GM21447 (cell line): ENCODE data around the gene AMOTL1.

Source experiments
- ATAC-seq: cut with Tn5 transposase; IDR thresholded peaks from one replicate; pipeline ENCODE4 v1.9.1; 2021; ENCODE audit not compliant: unreplicated experiment

Gene AMOTL1

GRCh38 chr11:94766713-94767206 is 1.4 kb upstream of the AMOTL1 start:
- no peak for ATAC-seq

GRCh38 chr11:94767291-94767690 is 865 bp upstream of the AMOTL1 start:
- ATAC-seq: no peak

- peak; percentile 20 for ATAC-seq
These were observed 716 bp downstream of the AMOTL1 start for GRCh38 chr11:94768602-94769541.

GRCh38 chr11:94769880-94770279 is 1.7 kb downstream of the AMOTL1 start:
- ATAC-seq: no peak

- no peak for ATAC-seq
These were observed 2.5 kb downstream of the AMOTL1 start for GRCh38 chr11:94770563-94771120.

GRCh38 chr11:94771390-94771789 is 3.2 kb downstream of the AMOTL1 start:
- no peak for ATAC-seq

GRCh38 chr11:94771951-94772350 is 3.8 kb downstream of the AMOTL1 start:
- no peak for ATAC-seq

DNA sequence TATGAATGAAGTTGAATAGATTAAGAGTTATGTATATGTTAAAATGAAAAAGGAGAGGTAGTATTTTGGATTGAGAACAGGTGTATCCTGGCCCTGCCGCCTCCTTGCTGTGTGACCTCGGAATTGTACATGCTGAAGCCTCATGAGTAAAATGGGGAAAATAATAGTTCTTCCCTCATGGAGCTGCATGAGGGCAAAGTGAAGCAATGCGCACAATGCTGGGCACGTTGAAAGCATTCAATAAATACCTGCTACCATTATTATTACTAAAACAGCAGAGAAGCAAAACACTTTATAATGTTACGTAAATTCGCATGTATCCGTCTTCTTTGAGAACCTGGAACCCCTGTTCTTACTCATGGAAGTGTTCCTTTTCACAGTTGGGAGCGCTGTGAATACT is 5.7 kb downstream of the AMOTL1 start:
- ATAC-seq: no peak

DNA sequence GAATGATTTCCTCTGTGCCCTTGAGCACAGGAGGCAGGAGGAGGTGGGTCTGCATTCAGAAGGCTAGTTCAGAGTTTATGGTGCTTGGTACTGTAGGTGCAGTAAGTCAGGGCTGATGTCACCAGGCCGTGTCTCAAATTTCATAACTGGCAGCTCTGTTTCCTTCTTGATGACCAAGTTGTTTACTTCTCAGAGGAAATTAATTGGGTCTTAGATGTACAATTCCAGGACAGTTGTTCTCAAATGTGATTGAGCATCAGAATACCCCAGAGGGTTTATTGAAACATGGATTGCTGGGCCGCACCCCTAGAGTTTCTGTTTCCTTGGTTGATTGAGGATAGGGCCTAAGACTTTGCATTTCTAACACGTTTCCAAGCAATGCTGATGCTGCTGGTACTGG is 6.2 kb downstream of the AMOTL1 start:
- no peak for ATAC-seq

GRCh38 chr11:94775567-94776327 is 7.6 kb downstream of the AMOTL1 start:
- ATAC-seq: no peak

DNA sequence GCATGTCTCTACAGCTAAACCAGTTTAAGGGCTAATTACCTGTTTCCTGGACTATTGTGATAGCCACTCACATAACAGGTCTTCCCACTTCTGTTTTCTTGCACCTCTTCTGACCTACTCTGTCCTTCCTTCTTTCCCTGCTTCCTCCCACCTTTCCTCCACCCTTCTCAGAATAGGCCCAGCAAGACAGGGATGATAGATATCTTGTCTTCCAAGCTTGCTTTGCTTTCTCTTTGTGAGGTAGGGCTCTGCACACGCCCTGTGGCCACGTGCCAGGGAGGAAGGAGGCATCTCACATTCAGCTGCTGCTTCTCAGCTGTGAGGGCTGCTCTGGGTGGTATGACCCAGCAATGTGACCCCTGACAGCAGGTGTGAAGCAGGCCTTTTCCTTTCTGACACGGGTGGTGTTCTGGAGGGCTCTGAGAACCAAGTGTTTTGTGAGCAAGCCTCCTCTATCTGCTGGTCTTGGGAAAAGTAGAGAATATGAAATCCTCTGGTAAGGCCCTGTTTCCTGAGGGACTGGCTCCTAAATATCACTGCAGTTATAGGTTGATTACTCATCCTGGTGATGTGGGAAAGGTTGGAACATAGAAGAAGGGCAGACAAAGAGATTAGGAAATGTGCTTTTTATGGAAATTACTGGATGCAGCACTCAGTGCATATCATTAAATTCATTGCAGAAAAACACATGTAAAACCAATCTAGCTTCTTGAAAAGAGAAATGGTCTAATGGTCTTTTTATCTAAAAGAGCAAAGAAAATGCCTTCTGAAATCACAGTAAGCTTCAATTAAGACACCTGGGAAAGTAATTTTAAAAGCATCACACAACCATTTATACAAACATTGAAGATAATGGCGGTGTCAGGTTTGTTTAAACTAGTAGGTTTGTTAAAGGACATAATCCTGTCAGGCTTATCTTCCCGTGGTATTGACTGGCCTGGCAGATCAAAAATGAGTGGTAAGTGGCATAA is 8.5 kb downstream of the AMOTL1 start:
- no peak for ATAC-seq

DNA sequence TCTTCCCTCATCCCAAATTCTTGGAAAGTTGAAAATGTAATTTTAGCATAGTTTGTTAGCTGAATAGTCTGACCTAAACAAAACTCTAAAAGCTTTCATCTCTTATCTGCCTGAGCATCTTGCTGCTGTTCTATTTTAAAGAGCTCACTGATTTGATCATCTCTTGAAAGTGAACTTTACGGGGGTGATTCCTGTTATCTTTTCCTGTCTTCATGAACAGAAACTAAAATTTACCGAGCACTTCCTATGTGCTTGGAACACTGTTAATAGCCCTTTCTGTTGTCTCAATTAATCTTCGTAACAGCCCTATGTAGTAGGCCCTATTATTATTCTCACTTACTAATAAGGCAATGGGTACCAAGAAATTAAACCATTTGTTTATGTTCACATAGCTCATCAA is 12.3 kb downstream of the AMOTL1 start:
- ATAC-seq: no peak

GRCh38 chr11:94781837-94782236 is 13.7 kb downstream of the AMOTL1 start:
- ATAC-seq: no peak

GRCh38 chr11:94782446-94782845 is 14.3 kb downstream of the AMOTL1 start:
- no peak for ATAC-seq

DNA sequence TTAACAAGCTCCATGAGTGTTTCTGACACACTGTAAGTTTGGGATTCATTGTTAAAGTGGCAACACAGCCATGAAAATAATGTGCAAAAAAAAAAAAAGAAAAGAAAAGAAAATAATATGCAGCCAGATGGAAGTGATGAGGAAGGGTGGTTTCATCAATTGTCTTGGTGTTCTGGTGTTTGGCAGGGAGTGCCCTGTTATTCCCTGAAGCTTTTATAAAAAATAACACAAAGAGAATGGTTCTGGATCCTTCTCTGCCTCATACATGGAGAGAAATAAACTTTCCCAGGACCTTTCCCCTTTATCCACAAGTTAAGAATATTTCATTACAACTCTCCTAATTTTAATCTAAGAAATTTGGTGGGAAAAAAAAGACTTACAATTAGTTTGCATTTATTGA is 16.7 kb downstream of the AMOTL1 start:
- ATAC-seq: no peak

GRCh38 chr11:94785509-94785908 is 17.4 kb downstream of the AMOTL1 start:
- no peak for ATAC-seq

GRCh38 chr11:94786264-94787126 is 18.3 kb downstream of the AMOTL1 start:
- ATAC-seq: no peak

GRCh38 chr11:94787801-94788200 is 19.6 kb downstream of the AMOTL1 start:
- ATAC-seq: no peak

GRCh38 chr11:94788396-94788795 is 20.2 kb downstream of the AMOTL1 start:
- ATAC-seq: no peak
